Measurements from ENCODE around the gene MYH8. TPM values are rescaled to one million over a fixed set of nuclear protein-coding genes. Genes with fewer than 3 reads are reported as not detected.

MYH8 gene
- total and polyA plus RNA-seq, 4 donors = 0.03 TPM; not detected in 3

- no peak within 1 kb of the TSS for H3K4me3 ChIP-seq
- no peak for ATAC-seq (ENCODE audit: insufficient read depth, low FRiP score)
- no peak within 1 kb of the TSS for H3K27ac ChIP-seq (ENCODE audit: low read depth in 1 of 2, low read length in 1 of 2)
- no peaks in the 10 kb centered on the region for H3K36me3 ChIP-seq (ENCODE audit: control insufficient read depth in 4 of 4, insufficient read depth in 4 of 4, low read length in 4 of 4)
- H3K4me1 ChIP-seq (ENCODE audit: control insufficient read depth in 5 of 5, insufficient read depth in 5 of 5, low read length in 5 of 5) = no peaks in the 10 kb centered on the region
- no peak within 1 kb of the TSS for H3K9ac ChIP-seq (ENCODE audit: insufficient read depth in 1 of 2, low read length in 2 of 2)
- DNase-seq = no peak
- no peaks in the 10 kb centered on the region for H3K9me3 ChIP-seq (ENCODE audit: control insufficient read depth in 4 of 4, insufficient read depth in 3 of 4, low read length in 3 of 4)
- H3K27me3 ChIP-seq (ENCODE audit: control insufficient read depth in 3 of 3, insufficient read depth in 3 of 3, low read length in 2 of 3) = no peaks in the 10 kb centered on the region
- TF ChIP-seq CTCF (IDR thresholded peaks at IDR 0.05; ENCODE audit: control extremely low read depth, extremely low read depth) = no peak
- WGBS, 2 donors = 77 to 91% methylated on average over 5 of the region's 5 CpGs
Measured at GRCh38 chr17:10372906-10373305, 48.8 kb downstream of the MYH8 start, which contains the start of gene MYH13. Gene MYH13, minus strand, starts transcription at chr17:10373006. Its CDS starts 8,476 bp downstream, at chr17:10364530.

GRCh38 chr17:10370016-10370608, 51.6 kb downstream of the MYH8 start:
- TF ChIP-seq CTCF (IDR thresholded peaks at IDR 0.05; ENCODE audit: control extremely low read depth, extremely low read depth) = no peak
- DNase-seq = no peak
- Histone ChIP-seq H3K27me3 (ENCODE audit: control insufficient read depth in 3 of 3, insufficient read depth in 3 of 3, low read length in 2 of 3) (no peaks in the 10 kb centered on the region), H3K36me3 (ENCODE audit: control insufficient read depth in 4 of 4, insufficient read depth in 4 of 4, low read length in 4 of 4) (no peaks in the 10 kb centered on the region), H3K4me1 (ENCODE audit: control insufficient read depth in 5 of 5, insufficient read depth in 5 of 5, low read length in 5 of 5) (no peaks in the 10 kb centered on the region), H3K9ac (ENCODE audit: insufficient read depth in 1 of 2, low read length in 2 of 2) (no peak overlapping the region), H3K27ac (ENCODE audit: low read depth in 1 of 2, low read length in 1 of 2) (no peak overlapping the region), H3K4me3 (no peak overlapping the region), H3K9me3 (ENCODE audit: control insufficient read depth in 4 of 4, insufficient read depth in 3 of 4, low read length in 3 of 4) (no peaks in the 10 kb centered on the region)
- WGBS, 2 donors = 74 to 81% methylated on average over 7 of the region's 7 CpGs
- no peak for ATAC-seq (ENCODE audit: insufficient read depth, low FRiP score)

- Histone ChIP-seq H3K36me3 (ENCODE audit: control insufficient read depth in 4 of 4, insufficient read depth in 4 of 4, low read length in 4 of 4) (no peaks in the 10 kb centered on the region), H3K4me1 (ENCODE audit: control insufficient read depth in 5 of 5, insufficient read depth in 5 of 5, low read length in 5 of 5) (no peaks in the 10 kb centered on the region), H3K9ac (ENCODE audit: insufficient read depth in 1 of 2, low read length in 2 of 2) (no peak overlapping the region), H3K9me3 (ENCODE audit: control insufficient read depth in 4 of 4, insufficient read depth in 3 of 4, low read length in 3 of 4) (no peaks in the 10 kb centered on the region), H3K27me3 (ENCODE audit: control insufficient read depth in 3 of 3, insufficient read depth in 3 of 3, low read length in 2 of 3) (peaks cover 0 to 2% (median 0%) of the 10 kb centered on the region in 3 donors), H3K27ac (ENCODE audit: low read depth in 1 of 2, low read length in 1 of 2) (no peak overlapping the region), H3K4me3 (no peak overlapping the region)
- ATAC-seq (ENCODE audit: insufficient read depth, low FRiP score) (no peak), DNase-seq (no peak)
- WGBS, 2 donors = 76 to 83% methylated on average over 1 of the region's 1 CpG
- TF ChIP-seq CTCF (IDR thresholded peaks at IDR 0.05; ENCODE audit: control extremely low read depth, extremely low read depth) = no peak
Measured at GRCh38 chr17:10369239-10369638, 52.5 kb downstream of the MYH8 start.

GRCh38 chr17:10368561-10368960, 53.2 kb downstream of the MYH8 start:
- WGBS, 2 donors = 88 to 93% methylated on average over 3 of the region's 3 CpGs
- no peaks in the 10 kb centered on the region for H3K36me3 ChIP-seq (ENCODE audit: control insufficient read depth in 4 of 4, insufficient read depth in 4 of 4, low read length in 4 of 4)
- no peak for TF ChIP-seq CTCF (IDR thresholded peaks at IDR 0.05; ENCODE audit: control extremely low read depth, extremely low read depth)
- no peak for ATAC-seq (ENCODE audit: insufficient read depth, low FRiP score)
- no peaks in the 10 kb centered on the region for H3K9me3 ChIP-seq (ENCODE audit: control insufficient read depth in 4 of 4, insufficient read depth in 3 of 4, low read length in 3 of 4)
- peaks cover 0 to 2% (median 0%) of the 10 kb centered on the region in 3 donors for H3K27me3 ChIP-seq (ENCODE audit: control insufficient read depth in 3 of 3, insufficient read depth in 3 of 3, low read length in 2 of 3)
- no peaks in the 10 kb centered on the region for H3K4me1 ChIP-seq (ENCODE audit: control insufficient read depth in 5 of 5, insufficient read depth in 5 of 5, low read length in 5 of 5)
- no peak for DNase-seq
- no peak overlapping the region for H3K27ac ChIP-seq (ENCODE audit: low read depth in 1 of 2, low read length in 1 of 2)
- no peak overlapping the region for H3K9ac ChIP-seq (ENCODE audit: insufficient read depth in 1 of 2, low read length in 2 of 2)
- no peak overlapping the region for H3K4me3 ChIP-seq

Measured in lung (tissue), 12 donors.